ENCODE results near the gene KCNK6. TPM values are rescaled to one million over a fixed set of nuclear protein-coding genes. Genes with fewer than 3 reads are reported as not detected.
A peak's percentile ranks its signal among the peaks of the same experiment; 100 is the strongest.
"Not testable (repeated sequence)": the region's sequence is repeated elsewhere in the genome, so short reads cannot be mapped to it uniquely, and the experiment has no call there.

KCNK6 gene
- total and polyA plus RNA-seq, 7 donors: 0.21 to 0.69 (median 0.54) TPM

- peak; percentile 70 to 89 (median 80) for ATAC-seq
- WGBS, 3 donors: 0 to 1% (median 0%) methylated on average over 30 to 37 of the region's 37 CpGs
- Histone ChIP-seq H3K4me1 (peaks cover 12% of the 10 kb centered on the region), H3K36me3 (ENCODE audit: insufficient read depth in 1 of 2, low read depth in 1 of 2) (no peaks in the 10 kb centered on the region), H3K4me3 (peak overlapping the region; percentile 75), H3K27ac (no peak overlapping the region), H3K9me3 (no peaks in the 10 kb centered on the region), H3K27me3 (ENCODE audit: insufficient read depth in 3 of 3, low read length in 2 of 3) (peaks cover 0 to 31% (median 12%) of the 10 kb centered on the region in 3 donors)
- peak; percentile 68 to 79 for DNase-seq
- peak; percentile 8 for TF ChIP-seq CTCF (IDR thresholded peaks at IDR 0.05)
- intact Hi-C loops (cut with DNase I): no loop called here
Measured at GRCh38 chr19:38361633-38362075, 42.0 kb downstream of the KCNK6 start.

GRCh38 chr19:38362076-38362945, 42.7 kb downstream of the KCNK6 start:
- Histone ChIP-seq H3K27ac (peak overlapping the region; percentile 36), H3K27me3 (ENCODE audit: insufficient read depth in 3 of 3, low read length in 2 of 3) (peaks cover 0 to 26% (median 9%) of the 10 kb centered on the region in 3 donors), H3K36me3 (ENCODE audit: insufficient read depth in 1 of 2, low read depth in 1 of 2) (no peaks in the 10 kb centered on the region), H3K9me3 (no peaks in the 10 kb centered on the region), H3K4me3 (peak overlapping the region; percentile 75), H3K4me1 (peaks cover 12% of the 10 kb centered on the region)
- WGBS, 3 donors: 2% methylated on average over 60 to 68 of the region's 68 CpGs
- DNase-seq (peak; percentile 83 to 87), ATAC-seq (peak; percentile 56 to 74 (median 68))
- intact Hi-C loops (cut with DNase I): no loop called here
- no peak for TF ChIP-seq CTCF (IDR thresholded peaks at IDR 0.05)

- 77 to 79% (median 79%) methylated on average over 14 to 15 of the region's 16 CpGs for WGBS, 3 donors
- ATAC-seq; H3K27ac ChIP-seq; H3K9me3 ChIP-seq; H3K36me3 ChIP-seq (ENCODE audit: insufficient read depth in 1 of 2, low read depth in 1 of 2); DNase-seq; intact Hi-C loops (cut with DNase I): not testable (repeated sequence)
- Histone ChIP-seq H3K4me3 (peak overlapping the region; percentile 75), H3K4me1 (peaks cover 12% of the 10 kb centered on the region), H3K27me3 (ENCODE audit: insufficient read depth in 3 of 3, low read length in 2 of 3) (peaks cover 0 to 27% (median 9%) of the 10 kb centered on the region in 3 donors)
Measured at GRCh38 chr19:38362946-38363688, 43.5 kb downstream of the KCNK6 start.

GRCh38 chr19:38367041-38367440, 47.4 kb downstream of the KCNK6 start:
- H3K36me3 ChIP-seq (ENCODE audit: insufficient read depth in 1 of 2, low read depth in 1 of 2): no peaks in the 10 kb centered on the region
- no peaks in the 10 kb centered on the region for H3K9me3 ChIP-seq
- no peak for DNase-seq
- peaks cover 11% of the 10 kb centered on the region for H3K4me1 ChIP-seq
- ATAC-seq: no peak
- H3K4me3 ChIP-seq: no peak overlapping the region
- 78 to 82% (median 78%) methylated on average over 12 of the region's 12 CpGs for WGBS, 3 donors
- intact Hi-C loops (cut with DNase I): no loop called here
- H3K27ac ChIP-seq: no peak overlapping the region
- TF ChIP-seq CTCF (IDR thresholded peaks at IDR 0.05): no peak
- peaks cover 0 to 14% (median 2%) of the 10 kb centered on the region in 3 donors for H3K27me3 ChIP-seq (ENCODE audit: insufficient read depth in 3 of 3, low read length in 2 of 3)

GRCh38 chr19:38369584-38369983, 49.9 kb downstream of the KCNK6 start:
- DNase-seq (no peak), ATAC-seq (no peak)
- Histone ChIP-seq H3K9me3 (no peaks in the 10 kb centered on the region), H3K4me3 (no peak overlapping the region), H3K4me1 (peaks cover 5% of the 10 kb centered on the region), H3K27me3 (ENCODE audit: insufficient read depth in 3 of 3, low read length in 2 of 3) (peaks cover 0 to 14% (median 2%) of the 10 kb centered on the region in 3 donors), H3K27ac (no peak overlapping the region), H3K36me3 (ENCODE audit: insufficient read depth in 1 of 2, low read depth in 1 of 2) (no peaks in the 10 kb centered on the region)
- intact Hi-C loops (cut with DNase I): no loop called here
- 87 to 92% (median 89%) methylated on average over 2 of the region's 2 CpGs for WGBS, 3 donors
- TF ChIP-seq CTCF (IDR thresholded peaks at IDR 0.05): no peak

Data from psoas muscle (tissue), 8 donors.